Measurements from ENCODE around the gene IL1B.

IL1B gene

DNA sequence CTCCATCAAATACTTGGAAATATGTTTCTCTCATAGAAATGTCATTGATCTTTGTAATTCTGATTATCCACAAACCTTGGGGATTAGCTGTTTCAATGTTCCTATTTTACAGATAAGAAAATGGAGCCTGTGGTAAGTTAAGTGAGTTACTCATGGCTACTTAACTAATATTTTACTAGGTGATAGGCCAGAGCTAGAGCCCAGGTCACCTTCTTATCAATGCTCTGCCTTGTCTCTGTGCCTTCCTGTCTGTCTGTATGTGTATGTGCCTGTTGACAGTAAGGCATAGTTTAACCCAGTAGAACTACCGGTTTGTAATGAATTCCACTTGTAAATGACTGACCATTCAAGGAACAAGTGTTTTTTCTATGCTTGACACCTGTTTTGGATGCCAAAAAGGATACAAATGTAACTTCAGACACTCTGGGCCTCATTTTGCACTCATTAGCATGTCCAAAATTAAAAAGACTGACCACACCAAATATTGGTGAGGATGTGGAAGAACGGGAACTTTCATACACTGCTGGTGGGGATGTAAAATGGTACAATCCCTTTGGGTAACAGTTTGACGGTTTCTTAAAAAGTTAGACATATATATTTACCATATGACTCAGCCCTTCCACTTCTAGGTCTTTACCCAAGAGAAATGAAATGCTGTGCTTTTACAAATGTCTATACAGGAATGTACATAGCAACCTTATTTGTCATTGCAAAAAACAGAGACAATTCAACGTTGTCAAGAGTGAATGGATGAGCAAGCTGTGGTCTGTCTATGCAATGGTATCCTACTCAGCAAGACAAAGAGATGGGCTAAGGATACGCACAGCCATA is 32.7 kb downstream of the IL1B start:
- DNase-seq (ENCODE audit: low read depth in 3 of 3), result no peak

GRCh38 chr2:112800881-112801583 is 35.5 kb downstream of the IL1B start:
- no peak for DNase-seq (ENCODE audit: low read depth in 3 of 3)

- no peak for DNase-seq (ENCODE audit: low read depth in 3 of 3)
These were observed 37.3 kb downstream of the IL1B start for GRCh38 chr2:112798979-112799975.

DNA sequence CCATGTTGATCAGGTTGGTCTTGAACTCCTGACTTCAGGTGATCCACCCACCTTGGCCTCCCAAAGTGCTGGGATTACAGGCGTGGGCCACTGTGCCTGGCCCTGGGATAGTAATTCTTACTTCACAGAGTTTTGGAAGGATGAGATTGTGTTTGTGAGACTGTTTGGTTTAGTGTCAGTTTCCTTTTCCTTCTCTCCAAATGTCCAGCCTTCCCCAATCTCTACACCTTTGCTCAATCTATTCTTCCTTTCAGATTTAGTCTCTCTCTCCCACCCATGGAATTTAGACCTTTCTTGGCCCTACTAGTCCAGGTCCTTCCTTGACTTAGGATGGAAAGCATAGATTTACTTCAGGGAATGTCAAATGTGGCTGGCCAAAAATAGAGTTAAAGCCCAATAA is 40.1 kb downstream of the IL1B start:
- DNase-seq (ENCODE audit: low read depth in 3 of 3), result no peak

DNA sequence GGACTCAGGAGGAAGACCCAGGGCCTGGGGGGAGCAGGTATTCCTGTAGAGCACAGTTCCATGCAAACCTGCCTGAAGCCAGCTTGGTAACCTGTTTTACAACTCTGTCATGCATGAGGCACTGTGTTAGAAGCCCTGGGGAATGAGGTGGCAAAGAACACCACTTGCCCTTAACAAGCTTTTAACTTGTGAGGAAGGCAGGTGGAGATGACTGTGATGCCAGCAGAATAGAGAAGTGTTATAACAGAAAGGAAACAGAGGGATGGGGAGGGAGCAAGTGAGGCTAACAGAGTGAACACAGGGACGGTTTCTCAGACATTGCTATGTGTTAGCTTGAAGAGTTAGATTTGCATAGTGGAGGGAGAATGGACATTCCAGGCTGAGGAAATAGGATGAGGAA is 40.8 kb downstream of the IL1B start:
- DNase-seq (ENCODE audit: low read depth in 3 of 3), result no peak

DNA sequence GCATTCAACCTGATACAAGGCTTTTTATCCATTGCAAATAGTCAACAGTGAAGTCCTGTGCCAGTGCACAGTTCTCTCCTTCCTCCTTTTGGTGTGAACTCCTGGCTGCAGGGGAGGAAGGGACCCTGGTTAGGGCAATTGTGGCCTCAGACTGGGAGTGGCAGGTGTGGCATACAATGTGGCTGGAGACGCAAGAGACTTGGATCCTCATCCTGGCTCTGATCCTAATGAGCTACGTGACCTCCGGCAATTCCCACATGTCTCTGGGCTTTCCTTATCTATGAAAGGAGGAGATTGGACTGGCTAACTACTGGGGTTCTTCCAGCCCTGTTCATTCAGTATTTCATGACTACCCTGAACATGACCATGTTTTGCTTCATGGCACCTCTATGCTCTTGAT is 41.7 kb downstream of the IL1B start:
- DNase-seq (ENCODE audit: low read depth in 3 of 3), result no peak

DNA sequence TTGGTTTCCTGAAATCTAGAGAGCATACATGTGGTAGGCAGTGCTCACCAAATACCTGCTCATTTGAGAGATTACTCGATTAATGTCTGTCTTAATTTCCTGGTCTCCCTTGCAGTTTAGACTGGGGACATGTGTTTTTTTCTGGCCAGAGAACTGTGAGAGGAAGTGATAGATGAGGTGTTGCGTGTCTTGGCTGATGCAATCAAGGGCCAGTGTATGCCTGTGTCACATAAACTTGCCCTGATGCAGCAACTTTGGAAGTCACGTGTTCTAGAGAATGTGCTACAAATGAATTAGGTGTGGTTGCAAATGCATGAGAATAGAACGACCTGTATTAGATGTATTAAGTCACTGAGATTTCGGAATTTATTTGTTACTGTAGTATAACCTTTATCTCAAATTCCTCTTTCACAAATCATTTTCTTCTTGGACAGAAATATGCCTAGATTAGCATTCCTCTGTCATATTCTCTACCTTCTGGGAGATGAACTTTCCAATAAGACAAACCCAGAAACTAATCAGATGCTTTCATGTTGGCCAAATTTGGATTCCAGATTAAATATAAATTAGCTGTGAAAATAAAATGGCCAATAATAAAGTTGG is 42.3 kb downstream of the IL1B start:
- DNase-seq (ENCODE audit: low read depth in 3 of 3), result peak in 1 of 3 donors; percentile 11

DNA sequence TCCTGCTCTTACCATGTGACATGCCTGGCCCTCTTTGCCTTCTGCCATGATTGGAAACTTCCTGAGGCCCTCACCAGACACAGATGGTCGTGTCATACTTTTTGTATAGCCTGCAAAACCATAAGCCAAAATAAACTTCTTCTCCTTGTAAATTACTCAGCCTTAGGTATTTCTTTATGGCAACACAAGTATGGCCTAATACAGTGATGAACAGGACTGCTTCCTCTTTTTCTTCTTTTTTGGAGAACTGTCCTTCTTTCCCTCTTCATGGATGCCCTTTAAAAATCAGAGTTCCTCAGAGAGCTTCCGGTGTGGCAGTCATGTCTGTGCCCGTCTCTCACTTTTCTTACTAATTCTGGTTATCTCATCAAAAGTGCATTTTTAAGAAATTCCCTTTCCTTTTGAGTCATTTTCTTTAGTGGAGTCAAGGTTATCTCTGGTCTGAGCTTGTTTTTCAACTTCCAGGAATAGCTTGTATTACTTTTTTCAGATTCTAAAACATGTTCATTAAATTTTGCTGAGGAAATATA is 43.1 kb downstream of the IL1B start:
- no peak for DNase-seq (ENCODE audit: low read depth in 3 of 3)

- no peak for DNase-seq (ENCODE audit: low read depth in 3 of 3)
These were observed 44.2 kb downstream of the IL1B start for GRCh38 chr2:112792419-112792818.

GRCh38 chr2:112791693-112792230 is 44.8 kb downstream of the IL1B start:
- no peak for DNase-seq (ENCODE audit: low read depth in 3 of 3)

- DNase-seq (ENCODE audit: low read depth in 3 of 3), result no peak
These were observed 45.6 kb downstream of the IL1B start for GRCh38 chr2:112791019-112791418.

DNA sequence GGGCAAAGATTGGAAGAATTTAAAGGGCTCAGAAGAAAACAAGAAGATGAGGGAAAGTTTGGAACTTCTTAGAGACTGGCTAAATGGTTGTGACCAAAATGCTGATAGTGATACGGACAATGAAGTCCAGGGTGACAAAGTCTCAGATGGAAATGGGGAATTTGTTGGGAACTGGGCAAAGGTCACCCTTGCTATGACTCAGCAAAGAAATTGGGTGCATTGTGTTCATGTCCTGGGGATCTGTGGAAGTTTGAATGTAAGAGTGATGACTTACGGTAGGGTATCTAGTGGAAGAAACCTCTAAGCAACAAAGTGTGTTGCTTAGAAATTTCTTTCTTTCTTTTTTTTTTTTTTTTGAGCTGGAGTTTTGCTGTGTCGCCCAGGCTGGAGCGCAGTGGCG is 46.3 kb downstream of the IL1B start:
- DNase-seq (ENCODE audit: low read depth in 3 of 3), result no peak

- DNase-seq (ENCODE audit: low read depth in 3 of 3), result no peak
These were observed 47.4 kb downstream of the IL1B start for GRCh38 chr2:112789186-112789585.

GRCh38 chr2:112788653-112789052 is 47.9 kb downstream of the IL1B start:
- no peak for DNase-seq (ENCODE audit: low read depth in 3 of 3)

- no peak for DNase-seq (ENCODE audit: low read depth in 3 of 3)
These were observed 48.7 kb downstream of the IL1B start for GRCh38 chr2:112787729-112788393.

DNA sequence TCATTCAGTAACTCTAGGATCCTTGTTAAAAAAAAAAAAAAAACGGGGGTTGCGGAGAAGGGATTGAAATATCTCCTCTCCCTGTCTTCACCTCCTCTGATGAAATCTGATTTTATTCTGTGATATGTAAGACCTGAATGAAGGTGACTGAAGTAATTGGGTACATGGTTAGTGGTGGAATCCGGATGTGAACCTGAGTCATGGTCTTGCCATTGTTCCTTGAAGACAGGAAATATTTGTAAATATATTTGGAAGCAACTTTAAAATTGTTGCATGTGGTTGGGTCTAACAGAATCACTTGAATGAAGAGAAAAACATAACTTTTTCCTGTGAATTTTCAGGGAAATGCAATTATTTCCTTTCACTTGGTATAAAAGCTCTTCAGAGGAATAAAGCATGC is 49.3 kb downstream of the IL1B start:
- no peak for DNase-seq (ENCODE audit: low read depth in 3 of 3)

DNA sequence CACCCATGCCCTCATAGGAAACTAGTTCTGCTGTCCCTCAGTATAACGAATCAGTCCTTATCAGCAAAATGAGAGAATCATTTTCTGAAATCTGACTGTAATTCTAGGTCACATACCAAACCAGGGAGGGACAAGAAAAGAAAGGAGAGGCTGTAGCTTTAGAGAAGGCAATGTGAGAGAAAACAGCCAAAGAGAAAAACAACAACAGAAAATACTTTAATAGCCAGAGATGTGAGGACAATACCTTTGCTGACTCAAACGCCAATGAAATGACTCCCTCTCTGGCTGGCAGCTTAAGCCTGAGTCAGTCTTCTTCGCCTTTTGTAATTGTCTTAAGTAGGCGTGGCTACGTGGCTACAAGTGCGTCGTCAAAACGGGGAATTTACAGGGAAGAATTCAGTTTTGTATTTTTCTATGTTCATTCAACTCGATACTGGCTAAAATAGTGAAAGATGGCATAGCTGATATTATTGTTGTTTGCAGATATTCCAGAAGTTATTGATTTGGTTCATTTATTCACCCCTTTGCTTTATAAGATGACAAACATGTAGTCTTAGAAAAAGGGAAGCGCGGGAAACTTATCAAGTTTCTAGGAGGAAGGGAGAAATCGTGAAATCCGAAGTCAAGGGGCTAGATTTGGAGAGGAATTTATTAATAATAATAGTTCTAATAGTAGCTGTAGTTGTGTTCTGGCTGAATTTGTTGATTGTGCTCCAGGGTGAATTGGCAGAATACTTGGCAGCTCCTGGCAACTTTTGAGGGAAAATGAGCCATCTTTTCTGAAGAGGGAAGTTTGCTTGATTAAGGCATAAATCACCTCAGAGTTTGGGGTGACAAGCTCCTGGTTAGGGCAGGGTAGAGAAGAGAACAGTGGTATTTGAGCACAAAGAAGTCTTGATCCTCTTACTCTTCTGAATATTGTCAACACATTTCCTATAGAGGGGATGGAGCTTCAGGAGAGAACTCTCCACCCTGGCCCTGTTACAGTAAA is 52.1 kb downstream of the IL1B start, which contains the start of gene IL1A:
TSS of gene IL1A (minus strand) at position 295 of the 991 bp plus-strand sequence. CDS start 723 bp downstream, outside the sequence.
- no peak for DNase-seq (ENCODE audit: low read depth in 3 of 3)

GRCh38 chr2:112783187-112783714 is 53.3 kb downstream of the IL1B start:
- DNase-seq (ENCODE audit: low read depth in 3 of 3), result no peak
